ENCODE data around the gene VPS9D1.
"Not testable (repeated sequence)": the region's sequence is repeated elsewhere in the genome, so short reads cannot be mapped to it uniquely, and the experiment has no call there.

The VPS9D1 gene

GRCh38 chr16:89695875-89696669 is 24.6 kb downstream of the VPS9D1 start:
- no peak for TF ChIP-seq CTCF (IDR thresholded peaks at IDR 0.05; ENCODE audit: extremely low read depth, missing control alignments)
- DNase-seq (ENCODE audit: low spot score): no peak

DNA sequence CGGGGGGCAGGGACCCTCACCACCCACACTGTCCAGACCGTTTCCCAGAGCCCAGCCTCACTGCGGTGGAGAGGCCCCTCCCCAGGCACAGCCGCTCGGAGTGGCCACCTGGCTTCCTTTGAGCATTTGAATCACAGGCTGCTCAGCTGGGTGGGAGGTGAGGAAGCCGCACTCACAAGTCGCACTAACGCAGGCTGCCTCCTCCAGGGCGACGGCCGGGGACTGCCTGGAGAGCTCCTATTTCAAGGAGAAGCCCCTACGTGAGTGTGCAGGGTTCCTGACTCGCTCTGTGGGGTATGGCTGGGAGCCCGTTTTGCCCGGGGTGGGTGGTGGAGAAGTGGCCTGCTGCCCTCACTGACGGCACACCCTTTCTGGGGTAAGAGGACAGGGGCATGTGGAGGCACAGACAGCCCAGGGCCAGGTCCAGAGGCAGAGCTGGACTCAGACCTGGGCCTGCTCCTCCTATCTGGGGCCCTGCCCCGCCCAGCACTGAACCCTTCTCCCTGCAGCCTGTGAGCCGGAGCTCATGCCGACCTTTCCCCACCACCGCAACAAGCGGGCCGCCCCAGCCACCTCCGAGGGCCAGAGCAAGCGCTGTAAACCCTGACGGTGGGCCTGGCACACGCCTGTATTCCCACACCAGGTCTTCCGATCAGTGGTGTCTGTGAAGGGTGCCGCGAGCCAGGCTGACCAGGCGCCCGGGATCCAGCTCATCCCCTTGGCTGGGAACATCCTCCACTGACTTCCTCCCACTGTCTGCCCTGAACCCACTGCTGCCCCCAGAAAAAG is 25.4 kb downstream of the VPS9D1 start:
- no peak for TF ChIP-seq CTCF (IDR thresholded peaks at IDR 0.05; ENCODE audit: extremely low read depth, missing control alignments)
- no peak for DNase-seq (ENCODE audit: low spot score)

- DNase-seq (ENCODE audit: low spot score): not testable (repeated sequence)
These were observed 26.0 kb downstream of the VPS9D1 start for GRCh38 chr16:89694784-89695085.

- TF ChIP-seq CTCF (IDR thresholded peaks at IDR 0.05; ENCODE audit: extremely low read depth, missing control alignments): no peak
- no peak for DNase-seq (ENCODE audit: low spot score)
These were observed 26.5 kb downstream of the VPS9D1 start for GRCh38 chr16:89693931-89694783.

DNA sequence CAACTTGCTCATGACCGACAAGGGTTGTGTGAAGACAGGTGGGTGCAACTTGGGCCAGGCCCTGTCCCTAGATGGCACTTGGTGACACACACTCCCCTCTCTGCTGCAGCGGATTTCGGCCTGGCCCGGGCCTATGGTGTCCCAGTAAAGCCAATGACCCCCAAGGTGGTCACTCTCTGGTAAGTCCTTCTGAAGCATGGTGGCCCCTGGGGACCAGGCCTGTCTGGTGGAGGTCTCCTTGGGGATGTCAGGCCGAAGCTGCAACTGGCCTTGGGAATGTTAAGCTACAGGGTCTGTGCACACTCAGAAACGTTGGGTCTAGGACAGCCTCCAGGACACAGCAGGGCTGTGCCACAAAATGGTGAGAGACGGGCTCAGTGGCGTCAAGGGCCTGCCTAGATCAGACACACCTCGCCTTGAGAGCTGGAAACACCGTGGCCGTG is 27.4 kb downstream of the VPS9D1 start:
- DNase-seq (ENCODE audit: low spot score): no peak
- no peak for TF ChIP-seq CTCF (IDR thresholded peaks at IDR 0.05; ENCODE audit: extremely low read depth, missing control alignments)

GRCh38 chr16:89691986-89692569 is 28.6 kb downstream of the VPS9D1 start:
- TF ChIP-seq CTCF (IDR thresholded peaks at IDR 0.05; ENCODE audit: extremely low read depth, missing control alignments): no peak
- DNase-seq (ENCODE audit: low spot score): no peak

GRCh38 chr16:89691231-89691985 is 29.3 kb downstream of the VPS9D1 start:
- no peak for TF ChIP-seq CTCF (IDR thresholded peaks at IDR 0.05; ENCODE audit: extremely low read depth, missing control alignments)
- DNase-seq (ENCODE audit: low spot score): no peak
